ENCODE measurements around the gene MCM3AP.

DNA sequence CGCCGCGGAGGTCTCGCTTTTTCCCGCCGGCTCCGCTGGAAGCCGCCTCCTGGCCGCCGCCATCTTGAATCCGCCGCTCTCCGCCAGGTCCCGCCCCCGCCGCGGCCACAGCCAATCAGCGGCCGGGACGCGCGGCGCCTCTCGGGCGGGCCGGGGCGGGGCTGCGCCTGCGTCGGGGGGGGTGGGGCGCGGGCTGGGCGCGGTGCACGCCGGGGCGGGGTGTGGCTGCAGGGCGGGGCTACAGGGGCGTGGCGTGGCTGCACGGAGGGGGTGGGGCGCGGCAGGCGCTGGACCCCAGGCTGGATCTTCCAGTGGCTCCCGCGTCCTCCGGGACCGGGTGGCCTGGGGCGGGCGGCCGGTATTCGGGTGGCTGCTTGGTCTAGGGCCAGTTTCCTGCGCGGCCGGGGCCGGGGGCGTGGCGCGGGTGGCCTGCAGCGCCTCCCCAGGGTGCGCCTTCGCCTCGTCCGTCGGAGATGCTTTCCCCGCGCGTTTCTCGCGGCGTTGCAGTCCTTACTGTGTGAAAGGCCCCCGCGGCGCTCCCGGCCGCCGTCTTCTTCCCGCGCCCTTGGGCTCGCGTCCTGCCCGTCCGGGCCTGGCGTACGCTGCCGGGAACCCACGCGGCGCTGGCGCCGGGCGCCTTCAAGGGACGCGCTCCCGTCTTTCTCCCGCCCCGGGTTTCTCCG lies 39.1 kb upstream of the MCM3AP start:
- TF ChIP-seq EZH2 (optimal IDR thresholded peaks at IDR 0.05; ENCODE audit: low read depth, low read length) (no peak), CTCF (IDR thresholded peaks at IDR 0.05; ENCODE audit: low read length) (no peak; the same call in 1 of the 2 replicates), EZH2phosphoT487 (IDR thresholded peaks at IDR 0.05; ENCODE audit: low read length) (no peak)
